OCI-LY1 (cell line): ENCODE results near the gene RASGEF1B.

Experiments used
- CTCF ChIP-seq: fragments of 200-600 bp; sonication (generic), shearing (Covaris generic); IDR thresholded peaks from 2 replicates; pipeline ENCODE4 v1.5.1; 2017; ENCODE audit warnings: mild to moderate bottlenecking, antibody characterized with exemption, low read length, moderate library complexity, mixed read lengths
- EZH2 ChIP-seq: fragments of 200-600 bp; sonication (generic), shearing (Covaris generic); IDR thresholded peaks from 2 replicates; pipeline ENCODE4 v1.8.0; 2017; ENCODE audit warnings: borderline replicate concordance, mixed run types, mild to moderate bottlenecking, antibody characterized with exemption, low read length, moderate library complexity, mixed read lengths

- TF ChIP-seq CTCF (no peak; the same call in 1 of the 2 replicates), EZH2 (no peak)
These were observed 1.0 kb downstream of the RASGEF1B start for GRCh38 chr4:81470456-81471297.
